Heart left ventricle (tissue), 16 donors: ENCODE results near the gene CCDC28A. TPM values are rescaled to one million over a fixed set of nuclear protein-coding genes. Genes with fewer than 3 reads are reported as not detected.

Source experiments
- ATAC-seq, 4 donors: fragments of 200-7000 bp; cut with Tn5 transposase; one replicate each; pipeline ENCODE4 v1.9.1; 2020 to 2022; ENCODE audit warnings: moderate library complexity in 4 of 4, mild to moderate bottlenecking in 3 of 4, moderate number of reproducible peaks in 1 of 4
- DNase-seq, 5 donors: peaks; one replicate each; pipeline ENCODE4 v3.0.0-alpha.2; 2020
- H3K27ac ChIP-seq, 12 donors: fragments of 200-600 bp; sonication (generic) in 4 of 12; one replicate each; pipeline versions ENCODE4 v1.5.0 to v1.8.0; 2016 to 2022; ENCODE audit warnings: mild to moderate bottlenecking in 2 of 12
- H3K27me3 ChIP-seq, 9 donors: fragments of 200-600 bp; sonication (generic) in 2 of 9; one replicate each; pipeline versions ENCODE4 v1.5.1 to v1.8.0; 2016 to 2022; ENCODE audit warnings: mild to moderate bottlenecking in 3 of 9
- H3K36me3 ChIP-seq, 9 donors: fragments of 200-600 bp; sonication (generic) in 2 of 9; one replicate each; pipeline versions ENCODE4 v1.5.0 to v1.8.0; 2018 to 2022; ENCODE audit warnings: mild to moderate bottlenecking in 2 of 9
- H3K4me1 ChIP-seq, 12 donors: fragments of 200-600 bp; sonication (generic) in 4 of 12; one replicate each; pipeline versions ENCODE4 v1.5.0 to v1.8.0; 2016 to 2022; ENCODE audit warnings: mild to moderate bottlenecking in 3 of 12
- H3K4me3 ChIP-seq, 12 donors: fragments of 200-600 bp; sonication (generic) in 4 of 12; one replicate each; pipeline versions ENCODE4 v1.5.0 to v1.8.0; 2017 to 2022; ENCODE audit warnings: mild to moderate bottlenecking in 9 of 12, moderate library complexity in 4 of 12
- H3K9me3 ChIP-seq, 12 donors: fragments of 200-600 bp; sonication (generic) in 4 of 12; one replicate each; pipeline versions ENCODE4 v1.5.0 to v1.8.0; 2016 to 2022; ENCODE audit warnings: mild to moderate bottlenecking in 1 of 12
- CTCF ChIP-seq, 12 donors: fragments of 200-600 bp; sonication (generic) in 4 of 12; IDR thresholded peaks; one replicate each; pipeline versions ENCODE4 v1.5.0 to v1.8.0; 2018 to 2022; ENCODE audit warnings: antibody characterized with exemption in 12 of 12, mild to moderate bottlenecking in 5 of 12
- POLR2A ChIP-seq, 2 donors: fragments of 450-650 bp; IDR thresholded peaks; one replicate each; pipeline ENCODE4 v1.6.1; 2017; ENCODE audit warnings: antibody characterized with exemption in 2 of 2, mild to moderate bottlenecking in 2 of 2, moderate library complexity in 2 of 2
- WGBS, 4 donors: extraction: QIAGEN DNeasy Blood & Tissue Kit in 2 of 4; methylation state at CpG; one replicate each; pipeline versions ENCODE4 v1.1.5 to v1.1.7; 2013 to 2018; 5-methylcytosine and 5-hydroxymethylcytosine counted together
- intact Hi-C, 10 donors: fragments of 100-400 bp; cut with DNase I; formaldehyde crosslinking; loops; one replicate each; pipeline versions ENCODE4 v1.11.1 to v1.14.2; 2022
- polyA plus RNA-seq, 2 donors: library from polyadenylated mRNA; stranded (reverse); fragments of 200-250 nt; gene quantifications; one replicate each; pipeline ENCODE4 v1.2.3, GENCODE V29; 2013
- total RNA-seq, 9 donors: library from RNA; depleted of rRNA in 2 of 9; stranded (reverse); fragments of >200 nt in 2 of 9; fragmentation: NEBNext Ultra II Directional in 3 of 9; extraction: Animal tissue kit (Norgen Biotek cat#: 25700) in 3 of 9; gene quantifications; one replicate each; pipeline versions ENCODE4 v1.1.0 to v1.2.4, GENCODE V29; 2016 to 2023
- donor health status: ischemic (EF 13 %, LVEDD 7.1; RV severe dilation, severe dysfunction).
- donor health status: healthy with polysubstance abuse.
- donor health status: DM: no; HTN: yes; CAD: no.
- donor health status: DM: no; HTN: no; CAD: no.
- donor health status: ischemic (EF 25% LVEDD 6.9; RV normal size, moderate dysfunction).
- donor health status: ischemic (EF 25% LVEDD 5.7; RV mildly dilated, moderate dysfunction).
- donor health status: healthy.
- donor health status: DM: yes; HTN: yes; CAD: no.
- donor health status: ischemic (EF 35%, LVEDD 5.7; RV mildly dilated, moderate dysfunction).
- donor health status: nonischemic (EF 11% LVEDD 7.7; RV severe dilation, severe dysfunction).
- donor health status: DM: yes; HTN: yes; CAD: no.
- donor health status: PGD.
- donor health status: ischemic (EF 29% LVEDD 5.4; RV normal size, mild dysfunction).
- donor health status: nonischemic (EF 23%, LVEDD 6.1; RV moderate dilation, normal function).

Gene CCDC28A
- total and polyA plus RNA-seq, 11 donors = 4.6 to 13.6 (median 7.8) TPM

GRCh38 chr6:138778331-138778730 is 4.8 kb downstream of the CCDC28A start:
- ATAC-seq = no peak
- intact Hi-C loops = no loop called here
- H3K27me3 ChIP-seq = no peaks in the 10 kb centered on the region
- no peak for DNase-seq
- H3K4me3 ChIP-seq = no peak overlapping the region
- peaks cover 0 to 76% (median 55%) of the 10 kb centered on the region in 9 donors for H3K36me3 ChIP-seq
- peaks cover 0 to 18% (median 12%) of the 10 kb centered on the region in 12 donors for H3K4me1 ChIP-seq
- no peaks in the 10 kb centered on the region for H3K9me3 ChIP-seq
- TF ChIP-seq POLR2A (IDR thresholded peaks at IDR 0.05) (no peak), CTCF (IDR thresholded peaks at IDR 0.05) (no peak)
- H3K27ac ChIP-seq = no peak overlapping the region
- 64 to 74% (median 68%) methylated on average over 6 of the region's 6 CpGs for WGBS, 4 donors

GRCh38 chr6:138782243-138782642 is 8.7 kb downstream of the CCDC28A start:
- Histone ChIP-seq H3K9me3 (no peaks in the 10 kb centered on the region), H3K27ac (no peak overlapping the region), H3K4me1 (peaks cover 0 to 22% (median 12%) of the 10 kb centered on the region in 12 donors), H3K36me3 (peaks cover 0 to 90% (median 71%) of the 10 kb centered on the region in 9 donors), H3K27me3 (no peaks in the 10 kb centered on the region), H3K4me3 (no peak overlapping the region)
- intact Hi-C loops = no loop called here
- DNase-seq (no peak), ATAC-seq (no peak)
- TF ChIP-seq POLR2A (IDR thresholded peaks at IDR 0.05) (no peak), CTCF (IDR thresholded peaks at IDR 0.05) (no peak)
- 83 to 86% (median 85%) methylated on average over 4 of the region's 4 CpGs for WGBS, 4 donors

GRCh38 chr6:138785079-138785478 is 11.5 kb downstream of the CCDC28A start:
- H3K4me1 ChIP-seq = peaks cover 0 to 22% (median 12%) of the 10 kb centered on the region in 12 donors
- H3K27ac ChIP-seq = peak overlapping the region in 8 of 12 donors; percentile 26 to 60 (median 49)
- H3K27me3 ChIP-seq = no peaks in the 10 kb centered on the region
- 57 to 72% (median 64%) methylated on average over 4 of the region's 4 CpGs for WGBS, 4 donors
- H3K9me3 ChIP-seq = no peaks in the 10 kb centered on the region
- TF ChIP-seq CTCF (IDR thresholded peaks at IDR 0.05) (no peak), POLR2A (IDR thresholded peaks at IDR 0.05) (no peak)
- intact Hi-C loops = no loop called here
- DNase-seq = no peak
- H3K36me3 ChIP-seq = peaks cover 0 to 92% (median 75%) of the 10 kb centered on the region in 9 donors
- H3K4me3 ChIP-seq = no peak overlapping the region
- ATAC-seq = peak in 3 of 4 donors; percentile 24 to 64 (median 60)

GRCh38 chr6:138785980-138786379 is 12.4 kb downstream of the CCDC28A start:
- no peaks in the 10 kb centered on the region for H3K9me3 ChIP-seq
- no peaks in the 10 kb centered on the region for H3K27me3 ChIP-seq
- intact Hi-C loops = no loop called here
- peaks cover 0 to 22% (median 12%) of the 10 kb centered on the region in 12 donors for H3K4me1 ChIP-seq
- WGBS, 4 donors = 20 to 39% (median 29%) methylated on average over 3 of the region's 3 CpGs
- H3K4me3 ChIP-seq = no peak overlapping the region
- peak in 3 of 4 donors; percentile 68 to 74 (median 72) for ATAC-seq
- peak overlapping the region in 10 of 12 donors; percentile 26 to 60 (median 41) for H3K27ac ChIP-seq
- DNase-seq = peak in 2 of 5 donors; percentile 39 to 45
- TF ChIP-seq CTCF (IDR thresholded peaks at IDR 0.05) (no peak), POLR2A (IDR thresholded peaks at IDR 0.05) (no peak)
- H3K36me3 ChIP-seq = peaks cover 0 to 94% (median 75%) of the 10 kb centered on the region in 9 donors
